Stimulated activated CD8-positive, alpha-beta memory T cell treated with anti-CD3 and anti-CD28 coated beads, Interleukin-12 subunit alpha, Interleukin-12 subunit beta, amount 100 ng/mL, for 4 hours (primary cell): ENCODE measurements around the gene PRKCI.
"Not testable (repeated sequence)": the region's sequence is repeated elsewhere in the genome, so short reads cannot be mapped to it uniquely, and the experiment has no call there.

ENCODE experiments used
- DNase-seq: peaks from one replicate; pipeline ENCODE4 v3.0.0-alpha.2; 2020; ENCODE audit warnings: low read depth

The PRKCI gene

GRCh38 chr3:170290194-170290593 is 68.0 kb downstream of the PRKCI start:
- DNase-seq = no peak

GRCh38 chr3:170295586-170295985 is 73.4 kb downstream of the PRKCI start:
- DNase-seq = no peak

GRCh38 chr3:170296703-170297102 is 74.5 kb downstream of the PRKCI start:
- DNase-seq = no peak

GRCh38 chr3:170301405-170301804 is 79.2 kb downstream of the PRKCI start:
- DNase-seq = no peak

- DNase-seq = no peak
Measured at GRCh38 chr3:170302008-170302407, 79.8 kb downstream of the PRKCI start.

GRCh38 chr3:170306015-170306414 is 83.8 kb downstream of the PRKCI start:
- no peak for DNase-seq

GRCh38 chr3:170307671-170308405 is 85.6 kb downstream of the PRKCI start:
- no peak for DNase-seq

- DNase-seq = no peak
Measured at GRCh38 chr3:170309046-170309445, 86.8 kb downstream of the PRKCI start.

- DNase-seq = no peak
Measured at GRCh38 chr3:170317954-170318353, 95.7 kb downstream of the PRKCI start.

- DNase-seq = no peak
Measured at GRCh38 chr3:170320461-170321121, 98.4 kb downstream of the PRKCI start.

- no peak for DNase-seq
Measured at GRCh38 chr3:170321321-170322034, 99.3 kb downstream of the PRKCI start.

- no peak for DNase-seq
Measured at GRCh38 chr3:170322566-170323269, 100.5 kb downstream of the PRKCI start.

- DNase-seq = no peak
Measured at GRCh38 chr3:170323331-170323730, 101.1 kb downstream of the PRKCI start.

- DNase-seq = no peak
Measured at GRCh38 chr3:170324962-170325361, 102.7 kb downstream of the PRKCI start.

GRCh38 chr3:170327040-170327808 is 105.0 kb downstream of the PRKCI start:
- DNase-seq = no peak

GRCh38 chr3:170327868-170328548 is 105.8 kb downstream of the PRKCI start:
- DNase-seq = not testable (repeated sequence)

GRCh38 chr3:170330366-170330765 is 108.1 kb downstream of the PRKCI start:
- DNase-seq = no peak

GRCh38 chr3:170331143-170331542 is 108.9 kb downstream of the PRKCI start:
- no peak for DNase-seq

- no peak for DNase-seq
Measured at GRCh38 chr3:170337420-170337819, 115.2 kb downstream of the PRKCI start.

GRCh38 chr3:170338690-170339340 is 116.6 kb downstream of the PRKCI start:
- no peak for DNase-seq
